K562 (cell line): ENCODE results near the gene HCRT. TPM values are rescaled to one million over a fixed set of nuclear protein-coding genes. Genes with fewer than 3 reads are reported as not detected.
A peak's percentile ranks its signal among the peaks of the same experiment; 100 is the strongest.

Experiments
- PTRF ChIP-seq: fragments of 450-650 bp; IDR thresholded peaks from 2 replicates; pipeline ENCODE4 v1.6.1; 2016; ENCODE audit warnings: mild to moderate bottlenecking, missing genetic modification characterization, missing compliant biosample characterization
- TRIM28 ChIP-seq: fragments of 450-650 bp; IDR thresholded peaks from 2 replicates; pipeline ENCODE4 v1.6.1; 2017
- ZNF24 ChIP-seq: fragments of 450-650 bp; IDR thresholded peaks from 2 replicates; pipeline ENCODE4 v1.6.1; 2016
- polyA plus RNA-seq, 8 experiments: library from polyadenylated mRNA; depleted of rRNA in 4 of 8; stranded (reverse) in 5 of 8; unstranded in 3 of 8; fragments of >200 nt; fragmentation: Nextera tagmentation in 2 of 8; fragmentation: Illumina TruSeq in 1 of 8; extraction: Ambion mirVana in 2 of 8; extraction: Trizol in 1 of 8; gene quantifications; 2 replicates each; pipeline versions ENCODE4 v1.2.1 to v1.2.3, GENCODE V29; 2011 to 2014; ENCODE audit warnings: inconsistent platforms in 1 of 8, missing spikeins in 1 of 8
- total RNA-seq, 7 experiments: library from RNA; depleted of rRNA in 6 of 7; stranded (reverse); fragments of >200 nt in 6 of 7; fragmentation: Illumina TruSeq in 2 of 7; extraction: Trizol in 2 of 7; gene quantifications; 2 replicates each; pipeline versions ENCODE4 v1.2.1 to v1.2.3, GENCODE V29; 2011 to 2021; ENCODE audit warnings: low replicate concordance in 1 of 7
- TF ChIP-seq, protein P1 (sequence below), 2 experiments: fragments of 450-650 bp in 1 of 2; sonication (generic) in 1 of 2; formaldehyde crosslinking in 1 of 2; IDR thresholded peaks; 2 replicates each; pipeline versions ENCODE4 v1.7.1 to v1.9.0; 2016 to 2022; ENCODE audit warnings: inconsistent platforms in 1 of 2, mild to moderate bottlenecking in 1 of 2, missing genetic modification reagents in 1 of 2
- TF ChIP-seq, protein P2 (sequence below): sonication (generic); formaldehyde crosslinking; IDR thresholded peaks from 2 replicates; pipeline ENCODE4 v1.8.0; 2022; ENCODE audit warnings: mild to moderate bottlenecking, missing genetic modification reagents

Gene HCRT
- total and polyA plus RNA-seq, 9 of the 15 experiments (the other 6 are each of a cell fraction or from before 2014, with no cell fraction given) = not detected

DNA sequence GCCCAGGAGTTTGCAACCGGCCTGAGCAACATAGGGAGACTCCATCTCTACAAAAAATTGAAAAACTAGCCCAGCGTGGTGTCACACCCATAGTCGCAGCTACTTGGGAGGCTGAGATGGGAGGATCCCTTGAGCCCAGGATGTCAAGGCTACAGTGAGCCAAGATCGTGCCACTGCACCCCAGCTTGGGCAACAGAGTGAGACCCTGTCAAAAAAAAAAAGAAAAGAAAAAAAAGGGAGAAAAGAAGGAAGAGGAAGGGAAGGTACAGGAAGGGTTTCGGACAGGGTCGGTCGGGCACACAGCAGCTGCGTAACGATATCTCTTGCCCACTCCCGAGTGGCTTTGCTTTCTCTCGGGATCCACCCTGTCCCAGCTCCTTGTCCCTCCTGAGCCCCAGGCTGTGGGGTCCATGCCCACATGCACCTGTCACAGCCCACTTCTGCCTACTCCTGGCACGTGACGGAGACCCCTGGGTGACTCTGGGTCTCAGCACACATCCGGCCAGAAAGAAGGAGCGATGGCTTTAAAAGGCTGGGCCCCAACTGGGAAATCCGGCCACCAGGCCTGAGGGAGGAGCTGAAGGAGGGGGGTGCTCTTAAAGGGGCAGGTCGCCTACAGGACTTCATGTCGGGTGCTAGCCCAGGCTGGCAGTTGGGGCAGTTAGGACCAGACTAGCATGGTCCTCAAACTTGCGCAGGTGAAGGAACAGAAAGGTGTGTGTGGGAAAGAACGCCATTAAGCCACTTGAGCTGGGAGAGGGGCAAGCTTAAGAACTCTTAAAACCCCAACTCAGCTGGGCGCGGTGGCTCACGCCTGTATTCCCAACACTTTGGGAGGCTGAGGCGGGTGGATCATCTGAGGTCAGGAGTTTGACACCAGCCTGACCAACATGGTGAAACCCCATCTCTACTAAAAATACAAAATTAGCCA is 9.0 kb upstream of the HCRT start, which contains the start of gene GHDC (continued):
- TF ChIP-seq, protein P1, sequence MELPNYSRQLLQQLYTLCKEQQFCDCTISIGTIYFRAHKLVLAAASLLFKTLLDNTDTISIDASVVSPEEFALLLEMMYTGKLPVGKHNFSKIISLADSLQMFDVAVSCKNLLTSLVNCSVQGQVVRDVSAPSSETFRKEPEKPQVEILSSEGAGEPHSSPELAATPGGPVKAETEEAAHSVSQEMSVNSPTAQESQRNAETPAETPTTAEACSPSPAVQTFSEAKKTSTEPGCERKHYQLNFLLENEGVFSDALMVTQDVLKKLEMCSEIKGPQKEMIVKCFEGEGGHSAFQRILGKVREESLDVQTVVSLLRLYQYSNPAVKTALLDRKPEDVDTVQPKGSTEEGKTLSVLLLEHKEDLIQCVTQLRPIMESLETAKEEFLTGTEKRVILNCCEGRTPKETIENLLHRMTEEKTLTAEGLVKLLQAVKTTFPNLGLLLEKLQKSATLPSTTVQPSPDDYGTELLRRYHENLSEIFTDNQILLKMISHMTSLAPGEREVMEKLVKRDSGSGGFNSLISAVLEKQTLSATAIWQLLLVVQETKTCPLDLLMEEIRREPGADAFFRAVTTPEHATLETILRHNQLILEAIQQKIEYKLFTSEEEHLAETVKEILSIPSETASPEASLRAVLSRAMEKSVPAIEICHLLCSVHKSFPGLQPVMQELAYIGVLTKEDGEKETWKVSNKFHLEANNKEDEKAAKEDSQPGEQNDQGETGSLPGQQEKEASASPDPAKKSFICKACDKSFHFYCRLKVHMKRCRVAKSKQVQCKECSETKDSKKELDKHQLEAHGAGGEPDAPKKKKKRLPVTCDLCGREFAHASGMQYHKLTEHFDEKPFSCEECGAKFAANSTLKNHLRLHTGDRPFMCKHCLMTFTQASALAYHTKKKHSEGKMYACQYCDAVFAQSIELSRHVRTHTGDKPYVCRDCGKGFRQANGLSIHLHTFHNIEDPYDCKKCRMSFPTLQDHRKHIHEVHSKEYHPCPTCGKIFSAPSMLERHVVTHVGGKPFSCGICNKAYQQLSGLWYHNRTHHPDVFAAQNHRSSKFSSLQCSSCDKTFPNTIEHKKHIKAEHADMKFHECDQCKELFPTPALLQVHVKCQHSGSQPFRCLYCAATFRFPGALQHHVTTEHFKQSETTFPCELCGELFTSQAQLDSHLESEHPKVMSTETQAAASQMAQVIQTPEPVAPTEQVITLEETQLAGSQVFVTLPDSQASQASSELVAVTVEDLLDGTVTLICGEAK (IDR thresholded peaks at IDR 0.05) = peak; percentile 82
- TF ChIP-seq, protein P1 (CRISPR knock-in tag; IDR thresholded peaks at IDR 0.05) = no peak
- no peak; the same call in 1 of the 2 replicates for TF ChIP-seq ZNF24
- TF ChIP-seq, protein P2, sequence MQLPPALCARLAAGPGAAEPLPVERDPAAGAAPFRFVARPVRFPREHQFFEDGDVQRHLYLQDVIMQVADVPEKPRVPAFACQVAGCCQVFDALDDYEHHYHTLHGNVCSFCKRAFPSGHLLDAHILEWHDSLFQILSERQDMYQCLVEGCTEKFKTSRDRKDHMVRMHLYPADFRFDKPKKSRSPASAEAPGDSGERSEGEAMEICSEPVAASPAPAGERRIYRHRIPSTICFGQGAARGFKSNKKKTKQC = no peak
- TF ChIP-seq TRIM28 = no peak
- no peak for TF ChIP-seq PTRF
